HK-2 (cell line): Measurements from ENCODE around the gene DNAJC1.
"Not testable (repeated sequence)": the region's sequence is repeated elsewhere in the genome, so short reads cannot be mapped to it uniquely, and the experiment has no call there.

Source experiments
- DNase-seq: peaks from one replicate; pipeline ENCODE4 v3.0.0-alpha.2; 2018; ENCODE audit not compliant: unreplicated experiment

DNAJC1 gene

GRCh38 chr10:21899736-21900135, 103.8 kb downstream of the DNAJC1 start:
- DNase-seq = no peak

DNA sequence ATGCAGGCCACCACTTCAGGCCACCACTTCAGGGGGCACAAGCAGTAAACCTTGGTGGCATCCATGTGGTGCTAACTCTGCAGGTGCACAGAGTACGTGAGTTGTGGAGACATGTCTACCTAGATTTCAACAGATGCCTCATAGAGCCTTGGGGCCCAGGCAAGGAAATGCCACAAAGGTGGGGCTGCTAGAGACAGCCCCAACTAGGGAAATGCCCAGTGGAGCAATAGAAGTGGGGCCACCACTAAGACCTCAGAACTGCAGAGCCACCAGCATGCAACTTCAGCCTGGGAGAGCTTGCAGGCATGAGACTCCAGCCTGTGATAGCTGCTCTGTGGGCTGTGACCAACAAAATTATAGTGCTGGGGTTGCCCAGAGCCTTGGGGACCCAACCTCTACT, 107.6 kb downstream of the DNAJC1 start:
- no peak for DNase-seq

DNA sequence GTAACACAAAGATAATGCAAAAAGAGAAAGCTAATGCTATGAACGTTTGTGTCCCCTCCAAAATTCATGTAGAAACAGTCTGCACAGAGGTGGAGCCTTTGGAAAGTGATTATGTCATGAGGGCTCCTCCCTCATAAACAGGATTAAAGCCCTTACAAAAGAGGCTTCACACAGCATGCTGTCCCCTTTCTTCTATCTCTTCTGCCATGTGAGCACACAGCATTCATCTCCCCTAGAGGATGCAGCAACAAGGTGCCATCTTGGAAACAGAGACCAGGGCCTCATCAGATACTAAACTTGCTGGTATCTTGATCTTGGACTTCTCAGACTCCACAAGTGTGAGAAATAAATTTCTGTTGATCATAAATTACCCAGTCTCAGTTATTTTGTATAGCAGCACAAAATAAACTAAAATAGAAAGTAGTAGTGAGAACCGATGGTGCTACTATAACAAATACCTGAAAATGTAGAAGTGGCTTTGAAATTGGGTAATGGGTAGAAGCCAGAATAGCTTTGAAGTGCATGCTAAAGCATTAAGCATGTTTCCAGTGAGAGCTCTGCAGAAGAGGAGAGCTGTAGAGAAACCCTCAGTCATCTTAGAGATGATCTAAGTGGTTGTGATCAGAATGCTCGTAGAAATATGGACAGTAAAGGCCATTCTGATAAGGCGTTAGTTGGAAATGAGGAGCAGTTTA, 108.7 kb downstream of the DNAJC1 start:
- no peak for DNase-seq

DNA sequence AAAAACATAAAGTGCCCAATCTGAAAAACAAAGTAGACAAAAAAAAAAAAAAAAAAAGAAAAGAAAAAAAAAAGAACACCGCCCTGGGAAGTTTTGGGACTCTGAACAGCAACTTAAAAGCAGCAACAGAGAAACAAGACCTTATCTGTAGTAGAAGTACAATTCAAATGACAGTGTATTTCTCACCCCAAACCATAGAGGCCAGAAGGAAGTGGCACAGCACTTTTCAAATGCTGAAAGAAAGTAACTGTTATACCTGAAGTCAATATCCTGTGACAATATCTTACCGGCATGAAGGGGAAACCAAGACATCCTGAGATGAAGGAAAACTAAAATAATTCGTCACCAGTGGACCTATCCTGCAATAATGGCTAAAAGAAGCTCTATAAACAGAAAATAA, 112.1 kb downstream of the DNAJC1 start:
- DNase-seq = no peak

GRCh38 chr10:21889477-21890275, 113.9 kb downstream of the DNAJC1 start:
- DNase-seq = no peak

DNA sequence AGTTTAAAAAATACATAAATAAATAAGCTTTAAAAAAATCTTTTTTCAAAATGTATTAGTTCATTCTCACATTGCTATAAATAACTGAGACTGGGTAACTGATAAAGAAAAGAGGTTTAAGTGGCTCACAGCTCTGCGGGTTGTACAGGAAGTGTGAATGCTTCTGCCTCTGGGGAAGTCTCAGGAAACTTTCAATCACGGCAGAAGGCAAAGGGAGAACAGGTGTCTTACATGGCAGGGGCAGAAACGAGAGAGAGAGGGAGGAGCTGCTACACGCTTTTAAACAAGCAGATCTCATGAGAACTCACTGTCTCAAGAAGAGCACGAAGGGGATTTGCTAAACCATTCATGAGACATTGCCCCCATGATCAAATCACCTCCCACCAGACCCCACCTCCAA, 114.6 kb downstream of the DNAJC1 start:
- DNase-seq = no peak

GRCh38 chr10:21885940-21886339, 117.6 kb downstream of the DNAJC1 start:
- DNase-seq = no peak

- DNase-seq = no peak
Observed at GRCh38 chr10:21873198-21873597, 130.3 kb downstream of the DNAJC1 start.

DNA sequence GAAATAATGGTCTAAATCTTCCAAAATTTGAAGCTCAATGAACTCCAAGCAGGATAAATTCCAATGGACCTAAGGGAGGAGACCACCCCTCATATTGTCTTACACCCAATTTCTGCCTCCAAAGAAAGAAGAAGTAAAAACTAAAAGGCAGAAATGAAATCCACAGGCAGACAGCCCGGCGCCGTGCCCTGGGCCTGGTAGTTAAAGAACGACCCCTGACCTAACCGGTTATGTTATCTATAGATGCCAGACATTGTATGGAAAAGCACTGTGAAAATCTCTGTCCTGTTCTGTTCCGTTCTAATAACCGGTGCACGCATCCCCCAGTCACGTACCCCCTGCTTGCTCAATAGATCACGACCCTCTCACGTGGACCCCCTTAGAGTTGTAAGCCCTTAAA, 130.8 kb downstream of the DNAJC1 start:
- DNase-seq = not testable (repeated sequence)

- DNase-seq = no peak
Observed at GRCh38 chr10:21870849-21871248, 132.7 kb downstream of the DNAJC1 start.

GRCh38 chr10:21869087-21869486, 134.4 kb downstream of the DNAJC1 start:
- not testable (repeated sequence) for DNase-seq

DNA sequence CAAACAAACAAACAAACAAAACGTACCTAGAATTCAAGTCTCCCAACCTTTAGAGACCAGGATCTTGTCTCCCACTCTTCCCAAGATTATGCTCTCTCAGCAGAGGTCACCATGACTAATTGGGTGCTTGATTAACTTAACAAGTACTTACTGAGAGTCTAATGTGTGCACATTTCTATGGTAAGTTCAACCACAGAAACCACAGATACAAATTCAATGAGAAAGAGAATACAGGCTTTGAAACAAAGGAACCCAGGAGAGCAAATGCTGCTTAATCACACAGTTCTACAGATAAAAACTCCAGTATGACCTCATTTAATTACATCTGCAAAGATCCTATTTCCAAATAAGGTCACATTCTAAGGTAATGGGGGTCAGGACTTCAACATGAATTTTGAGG, 142.8 kb downstream of the DNAJC1 start:
- DNase-seq = no peak

GRCh38 chr10:21858455-21858854, 145.1 kb downstream of the DNAJC1 start:
- no peak for DNase-seq

DNA sequence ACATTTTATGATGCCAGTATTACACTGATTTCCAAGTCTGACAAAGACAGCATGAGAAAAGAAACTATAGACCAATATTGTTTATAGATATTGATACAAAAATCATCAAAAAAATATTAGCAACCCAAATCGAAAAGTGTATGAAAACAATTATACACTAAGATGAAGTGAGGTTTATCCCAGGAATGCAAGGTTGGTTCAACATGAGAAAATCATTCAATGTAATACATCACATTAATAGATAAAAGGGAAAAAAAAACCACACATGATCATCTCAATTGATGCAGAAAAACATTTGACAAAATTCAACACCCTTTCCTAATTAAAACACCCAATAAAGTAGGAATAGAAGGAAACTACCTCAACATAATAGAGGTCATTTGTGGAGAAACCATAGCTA, 153.9 kb downstream of the DNAJC1 start:
- no peak for DNase-seq

DNA sequence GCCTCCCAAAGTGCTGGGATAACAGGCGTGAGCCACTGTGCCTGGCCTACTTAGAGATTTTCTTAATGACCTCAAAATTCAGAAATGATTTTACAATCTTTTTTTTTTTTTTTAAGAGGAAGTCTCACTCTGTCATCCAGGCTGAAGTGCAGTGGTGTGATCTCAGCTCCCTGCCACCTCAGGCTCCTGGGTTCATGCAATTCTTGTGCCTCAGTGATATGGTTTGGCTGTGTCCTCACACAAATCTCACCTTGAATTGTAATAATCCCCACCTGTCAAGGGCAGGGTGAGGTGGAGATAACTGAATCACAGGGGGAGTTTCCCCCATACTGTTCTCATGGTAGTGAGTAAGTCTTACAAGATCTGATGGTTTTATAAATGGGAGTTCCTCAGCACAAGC, 159.9 kb downstream of the DNAJC1 start:
- DNase-seq = no peak

DNA sequence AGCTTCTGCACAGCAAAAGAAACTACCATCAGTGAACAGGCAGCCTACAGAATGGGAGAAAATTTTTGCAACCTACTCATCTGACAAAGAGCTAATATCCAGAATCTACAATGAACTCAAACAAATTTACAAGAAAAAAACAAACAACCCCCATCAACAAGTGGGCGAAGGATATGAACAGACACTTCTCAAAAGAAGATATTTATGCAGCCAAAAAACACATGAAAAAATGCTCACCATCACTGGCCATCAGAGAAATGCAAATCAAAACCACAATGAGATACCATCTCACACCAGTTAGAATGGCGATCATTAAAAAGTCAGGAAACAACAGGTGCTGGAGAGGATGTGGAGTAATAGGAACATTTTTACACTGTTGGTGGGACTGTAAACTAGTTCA, 162.3 kb downstream of the DNAJC1 start:
- DNase-seq = not testable (repeated sequence)

- not testable (repeated sequence) for DNase-seq
Observed at GRCh38 chr10:21837487-21837886, 166.0 kb downstream of the DNAJC1 start.

DNA sequence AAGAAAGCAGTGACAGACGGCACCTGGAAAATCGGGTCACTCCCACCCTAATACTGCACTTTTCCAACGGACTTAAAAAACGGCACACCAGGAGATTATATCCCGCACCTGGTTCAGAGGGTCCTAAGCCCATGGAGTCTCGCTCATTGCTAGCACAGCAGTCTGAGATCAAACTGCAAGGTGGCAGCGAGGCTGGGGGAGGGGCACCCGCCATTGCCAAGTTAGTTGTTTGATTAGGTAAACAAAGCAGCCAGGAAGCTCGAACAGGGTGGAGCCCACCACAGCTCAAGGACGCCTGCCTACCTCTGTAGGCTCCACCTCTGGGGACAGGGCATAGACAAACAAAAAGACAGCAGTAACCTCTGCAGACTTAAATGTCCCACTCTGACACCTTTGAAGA, 169.0 kb downstream of the DNAJC1 start:
- DNase-seq = not testable (repeated sequence)

DNA sequence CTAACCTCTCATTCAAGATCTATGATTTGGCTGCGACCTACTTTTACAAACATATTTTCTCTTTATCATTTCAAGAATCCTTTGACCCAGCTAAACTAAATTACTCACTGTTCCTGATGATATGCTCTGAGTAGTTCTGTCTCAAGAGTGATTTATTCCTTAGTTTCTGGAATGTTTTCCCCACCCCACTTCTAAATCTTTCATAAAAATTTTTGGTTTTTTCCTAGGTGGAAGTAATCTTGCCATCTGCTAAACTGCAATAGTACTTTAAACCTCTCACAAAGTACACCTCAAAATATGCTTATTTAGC, 170.8 kb downstream of the DNAJC1 start:
- no peak for DNase-seq

GRCh38 chr10:21831986-21832820, 171.3 kb downstream of the DNAJC1 start:
- no peak for DNase-seq

GRCh38 chr10:21830037-21830436, 173.5 kb downstream of the DNAJC1 start:
- DNase-seq = no peak

- no peak for DNase-seq
Observed at GRCh38 chr10:21827308-21827707, 176.2 kb downstream of the DNAJC1 start.

DNA sequence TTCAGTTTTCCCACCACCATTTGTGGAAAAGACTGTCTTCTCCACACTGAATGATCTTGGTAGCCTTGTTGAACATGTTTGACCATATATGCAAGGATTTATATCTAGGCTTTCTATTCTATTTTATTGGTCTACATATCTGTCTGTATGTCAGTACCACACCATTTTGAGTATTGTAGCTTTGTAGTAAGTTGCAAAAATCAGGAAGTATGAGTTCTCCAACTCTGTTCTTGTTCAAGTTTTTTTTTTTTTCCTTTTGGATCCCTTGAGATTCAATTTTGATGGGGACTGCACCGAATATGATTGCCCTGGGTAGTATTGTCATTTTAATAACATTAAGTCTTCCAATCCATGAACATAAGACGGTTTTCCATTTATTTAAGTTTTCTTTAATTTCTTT, 176.8 kb downstream of the DNAJC1 start:
- DNase-seq = no peak
